ENCODE results near the gene CEP131. TPM values are rescaled to one million over a fixed set of nuclear protein-coding genes. Genes with fewer than 3 reads are reported as not detected.
"Not testable (repeated sequence)": the region's sequence is repeated elsewhere in the genome, so short reads cannot be mapped to it uniquely, and the experiment has no call there.

The CEP131 gene
- total RNA-seq, 1 experiment from 2014 or later: 16.4 TPM

GRCh38 chr17:81166033-81166492 lies 56.7 kb downstream of the CEP131 start, which contains the start of gene AATK:
Gene AATK, minus strand, starts transcription at chr17:81166221. Its CDS starts 229 bp downstream, at chr17:81165992.
- DNase-seq (ENCODE audit: low read depth): no peak

GRCh38 chr17:81165246-81166032 lies 57.3 kb downstream of the CEP131 start, which contains the start of gene PVALEF:
Gene PVALEF, plus strand, starts transcription at chr17:81165507. Its CDS starts 15,720 bp downstream, at chr17:81181227.
- no peak for DNase-seq (ENCODE audit: low read depth)

- no peak for DNase-seq (ENCODE audit: low read depth)
Observed at GRCh38 chr17:81164371-81165245, 58.2 kb downstream of the CEP131 start.

GRCh38 chr17:81163703-81164370 lies 58.9 kb downstream of the CEP131 start:
- DNase-seq (ENCODE audit: low read depth): no peak

- DNase-seq (ENCODE audit: low read depth): no peak
Observed at GRCh38 chr17:81163051-81163695, 59.6 kb downstream of the CEP131 start.

GRCh38 chr17:81162491-81162890 lies 60.3 kb downstream of the CEP131 start:
- DNase-seq (ENCODE audit: low read depth): no peak

GRCh38 chr17:81161972-81162371 lies 60.8 kb downstream of the CEP131 start:
- DNase-seq (ENCODE audit: low read depth): no peak

GRCh38 chr17:81161536-81161935 lies 61.2 kb downstream of the CEP131 start:
- DNase-seq (ENCODE audit: low read depth): no peak

- DNase-seq (ENCODE audit: low read depth): no peak
Observed at GRCh38 chr17:81160747-81161453, 61.9 kb downstream of the CEP131 start.

- DNase-seq (ENCODE audit: low read depth): no peak
Observed at GRCh38 chr17:81160306-81160705, 62.5 kb downstream of the CEP131 start.

GRCh38 chr17:81159611-81160265 lies 63.0 kb downstream of the CEP131 start:
- no peak for DNase-seq (ENCODE audit: low read depth)

- no peak for DNase-seq (ENCODE audit: low read depth)
Observed at GRCh38 chr17:81158688-81159590, 63.8 kb downstream of the CEP131 start.

- DNase-seq (ENCODE audit: low read depth): no peak
Observed at GRCh38 chr17:81157848-81158687, 64.7 kb downstream of the CEP131 start.

- no peak for DNase-seq (ENCODE audit: low read depth)
Observed at GRCh38 chr17:81156866-81157805, 65.6 kb downstream of the CEP131 start.

- DNase-seq (ENCODE audit: low read depth): no peak
Observed at GRCh38 chr17:81154961-81155360, 67.8 kb downstream of the CEP131 start.

- not testable (repeated sequence) for DNase-seq (ENCODE audit: low read depth)
Observed at GRCh38 chr17:81154016-81154415, 68.7 kb downstream of the CEP131 start.

GRCh38 chr17:81153340-81153803 lies 69.4 kb downstream of the CEP131 start:
- DNase-seq (ENCODE audit: low read depth): peak; percentile 85

All from LHCN-M2 (cell line).